Mammary epithelial cell (primary cell): Measurements from ENCODE around the gene GPR135.

ENCODE experiments used
- CTCF ChIP-seq, 2 donors: IDR thresholded peaks in 1 of 2; conservative IDR thresholded peaks in 1 of 2; 2 replicates each; pipeline ENCODE4 v1.5.1; 2011 to 2012; ENCODE audit warnings: inconsistent platforms in 2 of 2, low read length in 2 of 2, mild to moderate bottlenecking in 2 of 2, control low read depth in 1 of 2, low read depth in 1 of 2; ENCODE audit not compliant: insufficient read depth in 1 of 2; ENCODE audit errors: extremely low read depth in 1 of 2
- EZH2 ChIP-seq: IDR thresholded peaks from 2 replicates; pipeline ENCODE4 v1.6.1; 2012; ENCODE audit warnings: low read length, inconsistent platforms, borderline replicate concordance

- TF ChIP-seq EZH2 = no peak
- no peak for TF ChIP-seq CTCF (conservative IDR thresholded peaks at IDR 0.05 in 1 of 2, IDR thresholded peaks at IDR 0.05 in 1 of 2; ENCODE audit: extremely low read depth in 1 of 2, insufficient read depth in 1 of 2, low read depth in 1 of 2, low read length in 2 of 2)
These were observed 44.8 kb upstream of the GPR135 start for GRCh38 chr14:59510001-59510400.
